ENCODE results near the gene KRTAP10-7.
"Not testable (repeated sequence)": the region's sequence is repeated elsewhere in the genome, so short reads cannot be mapped to it uniquely, and the experiment has no call there.

Gene KRTAP10-7

GRCh38 chr21:44590897-44591800 is 9.2 kb upstream of the KRTAP10-7 start:
- not testable (repeated sequence) for DNase-seq

GRCh38 chr21:44591801-44592130 is 8.6 kb upstream of the KRTAP10-7 start:
- not testable (repeated sequence) for DNase-seq

- DNase-seq, result no peak
Measured at GRCh38 chr21:44592446-44593311, 7.7 kb upstream of the KRTAP10-7 start, which contains the start of gene KRTAP10-6. Gene KRTAP10-6, minus strand, starts transcription at chr21:44592505. Its CDS starts 21 bp downstream, at chr21:44592484.

- no peak for DNase-seq
Measured at GRCh38 chr21:44593598-44594405, 6.6 kb upstream of the KRTAP10-7 start.

GRCh38 chr21:44594406-44594916 is 5.9 kb upstream of the KRTAP10-7 start:
- DNase-seq, result no peak

- no peak for DNase-seq
Measured at GRCh38 chr21:44595524-44595923, 4.9 kb upstream of the KRTAP10-7 start.

- DNase-seq, result peak; percentile 59
Measured at GRCh38 chr21:44596068-44596725, 4.2 kb upstream of the KRTAP10-7 start.

- no peak for DNase-seq
Measured at GRCh38 chr21:44598061-44598460, 2.3 kb upstream of the KRTAP10-7 start.

- no peak for DNase-seq
Measured at GRCh38 chr21:44599264-44600029, 950 bp upstream of the KRTAP10-7 start.

GRCh38 chr21:44601091-44601490 is 694 bp downstream of the KRTAP10-7 start:
- not testable (repeated sequence) for DNase-seq

- no peak for DNase-seq
Measured at GRCh38 chr21:44601596-44602462, 1.4 kb downstream of the KRTAP10-7 start.

GRCh38 chr21:44602463-44602850 is 2.1 kb downstream of the KRTAP10-7 start:
- no peak for DNase-seq

GRCh38 chr21:44603109-44603875 is 2.9 kb downstream of the KRTAP10-7 start:
- DNase-seq, result no peak

- DNase-seq, result no peak
Measured at GRCh38 chr21:44603911-44604310, 3.5 kb downstream of the KRTAP10-7 start.

GRCh38 chr21:44606495-44606894 is 6.1 kb downstream of the KRTAP10-7 start:
- no peak for DNase-seq

GRCh38 chr21:44609193-44609592 is 8.8 kb downstream of the KRTAP10-7 start:
- DNase-seq, result no peak

- not testable (repeated sequence) for DNase-seq
Measured at GRCh38 chr21:44610157-44610843, 9.9 kb downstream of the KRTAP10-7 start.

- no peak for DNase-seq
Measured at GRCh38 chr21:44611551-44611950, 11.2 kb downstream of the KRTAP10-7 start.

GRCh38 chr21:44612029-44612486 is 11.7 kb downstream of the KRTAP10-7 start, which contains the start of gene KRTAP10-8:
Gene KRTAP10-8, plus strand, starts transcription at chr21:44612079. Its CDS starts 22 bp downstream, at chr21:44612101.
- no peak for DNase-seq

Data from kidney glomerular epithelial cell (primary cell).